MM.1S (cell line): Measurements from ENCODE around the gene TIGD6.
A peak's percentile ranks its signal among the peaks of the same experiment; 100 is the strongest.

Experiments used
- DNase-seq: peaks from one replicate; pipeline ENCODE4 v3.0.0-alpha.2; 2015
- H2AFZ ChIP-seq: fragments of 300-600 bp; sonication (generic); 2 replicates; pipeline ENCODE4 v1.6.0; 2016; ENCODE audit warnings: antibody characterized with exemption, low read length
- H3F3A ChIP-seq: fragments of 300-600 bp; sonication (generic); 2 replicates; pipeline ENCODE4 v1.6.1; 2016; ENCODE audit warnings: mild to moderate bottlenecking, antibody characterized with exemption, low read length, moderate library complexity, mixed read lengths; ENCODE audit not compliant: insufficient read depth
- H3K27ac ChIP-seq: fragments of 300-600 bp; sonication (generic); 2 replicates; pipeline ENCODE4 v1.5.1; 2016; ENCODE audit warnings: mild to moderate bottlenecking, low read length
- H3K27me3 ChIP-seq: fragments of 300-600 bp; sonication (generic); replicated peaks from 2 replicates; pipeline ENCODE4 v1.6.0; 2016; ENCODE audit warnings: low read length; ENCODE audit not compliant: insufficient read depth
- H3K36me3 ChIP-seq: fragments of 300-600 bp; sonication (generic); replicated peaks from 2 replicates; pipeline ENCODE4 v1.6.1; 2016; ENCODE audit warnings: mild to moderate bottlenecking, low read length, mixed read lengths; ENCODE audit not compliant: insufficient read depth
- H3K4me1 ChIP-seq: fragments of 300-600 bp; sonication (generic); 2 replicates; pipeline ENCODE4 v1.6.1; 2016; ENCODE audit warnings: low read length, mixed read lengths
- H3K4me2 ChIP-seq: fragments of 300-600 bp; sonication (generic); 2 replicates; pipeline ENCODE4 v1.6.0; 2016; ENCODE audit warnings: low read depth, low read length
- H3K4me3 ChIP-seq: fragments of 300-600 bp; sonication (generic); 2 replicates; pipeline ENCODE4 v1.5.1; 2016; ENCODE audit warnings: low read length, mixed read lengths
- H3K79me2 ChIP-seq: fragments of 300-600 bp; sonication (generic); 2 replicates; pipeline ENCODE4 v1.6.1; 2016; ENCODE audit warnings: mixed run types, low read length, mixed read lengths
- H3K9ac ChIP-seq: fragments of 300-600 bp; sonication (generic); 2 replicates; pipeline ENCODE4 v1.6.1; 2016; ENCODE audit warnings: low read length, mixed read lengths
- H3K9me2 ChIP-seq: fragments of 300-600 bp; sonication (generic); replicated peaks from 2 replicates; pipeline ENCODE4 v1.6.1; 2016; ENCODE audit warnings: mild to moderate bottlenecking, low read length, mixed read lengths; ENCODE audit not compliant: insufficient read depth
- H3K9me3 ChIP-seq: fragments of 300-600 bp; sonication (generic); replicated peaks from 2 replicates; pipeline ENCODE4 v1.6.1; 2016; ENCODE audit warnings: mild to moderate bottlenecking, low read length, mixed read lengths; ENCODE audit not compliant: insufficient read depth
- H4K20me1 ChIP-seq: fragments of 300-600 bp; sonication (generic); 2 replicates; pipeline ENCODE4 v1.6.1; 2016; ENCODE audit warnings: mild to moderate bottlenecking, low read length, moderate library complexity, mixed read lengths; ENCODE audit not compliant: insufficient read depth
- CTCF ChIP-seq: fragments of 300-600 bp; sonication (generic); IDR thresholded peaks from 2 replicates; pipeline ENCODE4 v1.5.1; 2016; ENCODE audit warnings: antibody characterized with exemption, low read length, mixed read lengths
- EZH2 ChIP-seq: fragments of 300-600 bp; sonication (generic); optimal IDR thresholded peaks from 2 replicates; pipeline ENCODE3; 2017; ENCODE audit warnings: low read depth, mild to moderate bottlenecking, antibody characterized with exemption, low read length, mixed read lengths
- EZH2phosphoT487 ChIP-seq: fragments of 300-600 bp; sonication (generic); IDR thresholded peaks from 2 replicates; pipeline ENCODE4 v1.6.1; 2018; ENCODE audit warnings: antibody characterized with exemption, low read length

The TIGD6 gene

GRCh38 chr5:149959406-149960236 lies 40.8 kb downstream of the TIGD6 start:
- Histone ChIP-seq H4K20me1 (no peaks in the 10 kb centered on the region), H3K27me3 (no peaks in the 10 kb centered on the region), H3K9ac (peak overlapping the region; percentile 80), H3K9me2 (no peaks in the 10 kb centered on the region), H3K79me2 (no peaks in the 10 kb centered on the region), H3K36me3 (no peaks in the 10 kb centered on the region), H3K4me2 (peak overlapping the region; percentile 97), H3K9me3 (no peaks in the 10 kb centered on the region), H2AFZ (peak overlapping the region; percentile 95), H3F3A (peaks cover 19% of the 10 kb centered on the region), H3K27ac (peak overlapping the region; percentile 83), H3K4me1 (peaks cover 15% of the 10 kb centered on the region), H3K4me3 (peak overlapping the region; percentile 81)
- peak; percentile 69 for DNase-seq
- TF ChIP-seq CTCF: peak; percentile 80
- no peak for TF ChIP-seq EZH2phosphoT487
- no peak for TF ChIP-seq EZH2

GRCh38 chr5:149957855-149958254 lies 42.6 kb downstream of the TIGD6 start:
- DNase-seq: no peak
- Histone ChIP-seq H3K36me3 (no peaks in the 10 kb centered on the region), H3K79me2 (no peaks in the 10 kb centered on the region), H3K4me1 (peaks cover 15% of the 10 kb centered on the region), H3K27me3 (no peaks in the 10 kb centered on the region), H3K4me2 (no peak overlapping the region), H4K20me1 (no peaks in the 10 kb centered on the region), H3K27ac (no peak overlapping the region), H3K4me3 (no peak overlapping the region), H3F3A (peaks cover 19% of the 10 kb centered on the region), H3K9me3 (no peaks in the 10 kb centered on the region), H2AFZ (no peak overlapping the region), H3K9me2 (no peaks in the 10 kb centered on the region), H3K9ac (no peak overlapping the region)
- no peak for TF ChIP-seq EZH2phosphoT487

GRCh38 chr5:149956685-149957084 lies 43.8 kb downstream of the TIGD6 start:
- Histone ChIP-seq H3K79me2 (no peaks in the 10 kb centered on the region), H3K27ac (no peak overlapping the region), H3K36me3 (no peaks in the 10 kb centered on the region), H4K20me1 (no peaks in the 10 kb centered on the region), H2AFZ (no peak overlapping the region), H3K27me3 (no peaks in the 10 kb centered on the region), H3K9me3 (no peaks in the 10 kb centered on the region), H3K9me2 (no peaks in the 10 kb centered on the region), H3K4me2 (no peak overlapping the region), H3K4me3 (no peak overlapping the region), H3F3A (peaks cover 18% of the 10 kb centered on the region), H3K4me1 (peaks cover 12% of the 10 kb centered on the region), H3K9ac (no peak overlapping the region)
- no peak for DNase-seq
- TF ChIP-seq CTCF (no peak), EZH2phosphoT487 (no peak), EZH2 (no peak)

GRCh38 chr5:149954798-149955197 lies 45.7 kb downstream of the TIGD6 start:
- no peak for DNase-seq
- H3K27me3 ChIP-seq: no peaks in the 10 kb centered on the region
- H3K79me2 ChIP-seq: no peaks in the 10 kb centered on the region
- no peak overlapping the region for H3K4me2 ChIP-seq
- peaks cover 5% of the 10 kb centered on the region for H3K4me1 ChIP-seq
- no peaks in the 10 kb centered on the region for H3K36me3 ChIP-seq
- no peak for TF ChIP-seq CTCF
- TF ChIP-seq EZH2phosphoT487: no peak
- no peak for TF ChIP-seq EZH2
- no peak overlapping the region for H2AFZ ChIP-seq
- H3K9ac ChIP-seq: no peak overlapping the region
- no peaks in the 10 kb centered on the region for H4K20me1 ChIP-seq
- H3K4me3 ChIP-seq: no peak overlapping the region
- H3K27ac ChIP-seq: no peak overlapping the region
- H3F3A ChIP-seq: peaks cover 4% of the 10 kb centered on the region
- no peaks in the 10 kb centered on the region for H3K9me2 ChIP-seq
- H3K9me3 ChIP-seq: no peaks in the 10 kb centered on the region
